ENCODE results near the gene KANK3. TPM values are rescaled to one million over a fixed set of nuclear protein-coding genes. Genes with fewer than 3 reads are reported as not detected.

The KANK3 gene
- polyA plus RNA-seq, 1 donor (not counting 4 experiments of a cell fraction or from before 2014, with no cell fraction given), result 0.16 TPM

DNA sequence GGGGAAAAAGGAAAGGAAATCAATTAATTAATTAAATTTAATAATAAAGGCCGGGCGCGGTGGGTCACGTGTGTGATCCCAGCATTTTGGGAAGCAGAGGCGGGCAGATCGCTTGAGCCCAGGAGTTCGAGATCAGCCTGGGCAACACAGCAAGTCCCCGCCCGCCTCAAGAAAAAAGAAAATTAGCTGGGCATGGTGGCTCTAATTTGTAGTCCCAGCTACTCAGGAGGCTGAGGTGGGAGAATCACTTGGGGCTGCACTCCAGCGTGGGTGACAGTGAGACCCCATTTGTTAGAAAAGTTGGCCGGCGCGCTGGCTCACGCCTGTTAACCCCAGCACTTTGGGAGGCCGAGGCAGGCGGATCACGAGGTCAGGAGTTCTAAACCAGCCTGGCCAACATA lies 34.2 kb downstream of the KANK3 start:
- Histone ChIP-seq H4K20me1 (ENCODE audit: control insufficient read depth, extremely low read depth, insufficient read depth, low read length) (no peaks in the 10 kb centered on the region), H3K27ac (ENCODE audit: control insufficient read depth, insufficient read depth, low read length) (peak overlapping the region; percentile 82), H3K4me3 (ENCODE audit: control insufficient read depth in 2 of 3, extremely low read depth in 1 of 3, insufficient read depth in 2 of 3, low read depth in 1 of 3, low read length in 3 of 3) (peak overlapping the region in 1 of 3 experiments; percentile 66), H3K4me2 (ENCODE audit: control insufficient read depth, extremely low read depth, insufficient read depth, low read depth, low read length) (peak overlapping the region; percentile 80), H3K36me3 (ENCODE audit: control insufficient read depth in 2 of 2, extremely low read depth in 1 of 2, insufficient read depth in 2 of 2, low read length in 2 of 2) (peaks cover 12 to 20% of the 10 kb centered on the region in 2 experiments), H3K4me1 (ENCODE audit: control insufficient read depth, extremely low read depth, insufficient read depth, low read length) (peaks cover 23% of the 10 kb centered on the region), H3K9ac (ENCODE audit: control insufficient read depth, extremely low read depth, insufficient read depth, low read length) (peak overlapping the region; percentile 81), H3K27me3 (ENCODE audit: control insufficient read depth, extremely low read depth, insufficient read depth, low read length) (no peaks in the 10 kb centered on the region), H3K79me2 (ENCODE audit: control insufficient read depth, insufficient read depth, low read length) (no peaks in the 10 kb centered on the region), H3K9me3 (ENCODE audit: control insufficient read depth, low read depth, low read length) (no peaks in the 10 kb centered on the region), H2AFZ (ENCODE audit: control insufficient read depth, low read length) (no peak overlapping the region), H3K9me1 (ENCODE audit: control insufficient read depth, extremely low read depth, insufficient read depth, low read length) (no peaks in the 10 kb centered on the region)
- dilution Hi-C loops (cut with MboI; ENCODE audit: extremely low pct_ligation_motif_present, low sequenced_read_pairs), result no loop called here
- TF ChIP-seq EZH2 (IDR thresholded peaks at IDR 0.05; ENCODE audit: low read length), result no peak
- TF ChIP-seq, protein P1, sequence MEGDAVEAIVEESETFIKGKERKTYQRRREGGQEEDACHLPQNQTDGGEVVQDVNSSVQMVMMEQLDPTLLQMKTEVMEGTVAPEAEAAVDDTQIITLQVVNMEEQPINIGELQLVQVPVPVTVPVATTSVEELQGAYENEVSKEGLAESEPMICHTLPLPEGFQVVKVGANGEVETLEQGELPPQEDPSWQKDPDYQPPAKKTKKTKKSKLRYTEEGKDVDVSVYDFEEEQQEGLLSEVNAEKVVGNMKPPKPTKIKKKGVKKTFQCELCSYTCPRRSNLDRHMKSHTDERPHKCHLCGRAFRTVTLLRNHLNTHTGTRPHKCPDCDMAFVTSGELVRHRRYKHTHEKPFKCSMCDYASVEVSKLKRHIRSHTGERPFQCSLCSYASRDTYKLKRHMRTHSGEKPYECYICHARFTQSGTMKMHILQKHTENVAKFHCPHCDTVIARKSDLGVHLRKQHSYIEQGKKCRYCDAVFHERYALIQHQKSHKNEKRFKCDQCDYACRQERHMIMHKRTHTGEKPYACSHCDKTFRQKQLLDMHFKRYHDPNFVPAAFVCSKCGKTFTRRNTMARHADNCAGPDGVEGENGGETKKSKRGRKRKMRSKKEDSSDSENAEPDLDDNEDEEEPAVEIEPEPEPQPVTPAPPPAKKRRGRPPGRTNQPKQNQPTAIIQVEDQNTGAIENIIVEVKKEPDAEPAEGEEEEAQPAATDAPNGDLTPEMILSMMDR (optimal IDR thresholded peaks at IDR 0.05 in 1 of 3, IDR thresholded peaks at IDR 0.05 in 1 of 3, conservative IDR thresholded peaks at IDR 0.05 in 1 of 3; ENCODE audit: extremely low read depth in 1 of 3, insufficient read depth in 2 of 3, low read length in 3 of 3), result no peak
- no peak for FAIRE-seq
- DNase-seq (ENCODE audit: low read depth, low spot score), result no peak

DNA sequence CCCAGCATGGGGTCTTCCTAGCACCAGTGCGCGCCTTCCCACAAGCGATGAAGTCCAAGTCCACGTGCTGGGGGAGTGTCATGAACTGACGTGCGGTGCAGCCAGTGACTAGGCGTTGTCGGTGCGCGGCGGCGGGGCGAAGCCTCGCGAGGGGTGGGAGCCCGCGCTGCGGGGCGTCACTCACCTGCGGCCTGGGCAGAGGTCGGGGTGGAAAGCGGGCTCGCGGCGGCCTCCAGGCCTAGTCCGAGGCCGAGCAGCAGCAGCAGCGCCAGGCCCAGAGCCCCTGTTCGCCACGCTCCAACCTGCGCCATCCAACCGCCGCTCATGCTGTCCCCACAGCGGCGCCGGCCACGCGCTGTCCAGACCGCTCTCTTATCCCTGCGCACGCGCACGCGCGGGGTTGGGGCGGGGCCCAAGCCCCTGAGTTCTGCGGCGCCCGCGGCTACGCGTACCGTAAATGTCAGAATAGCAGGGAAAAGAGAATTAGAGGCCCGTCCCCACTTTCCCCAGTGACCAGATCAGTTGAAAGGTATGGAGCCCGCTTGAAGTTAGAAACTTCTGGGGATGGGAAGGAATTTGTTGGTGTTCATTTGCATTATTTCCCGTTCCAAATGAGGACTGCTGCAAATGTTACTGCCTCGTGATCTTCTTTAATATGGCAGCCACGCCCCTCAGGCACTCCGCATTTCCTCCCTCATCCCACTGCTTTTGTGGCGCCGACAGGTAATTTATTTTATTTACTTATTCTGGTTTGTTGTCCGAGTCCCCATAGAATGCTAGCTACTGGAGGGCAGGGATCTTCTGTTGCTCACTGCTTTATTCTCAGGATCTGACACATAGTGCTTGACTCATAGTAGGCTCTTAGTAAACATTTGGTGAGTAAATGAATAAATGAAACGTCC lies 34.8 kb downstream of the KANK3 start, which contains the start of gene CD320:
TSS of gene CD320 (minus strand) at position 394 of the 902 bp plus-strand sequence. CDS start at position 326, 68 bp downstream.
- Histone ChIP-seq H3K27me3 (ENCODE audit: control insufficient read depth, extremely low read depth, insufficient read depth, low read length) (no peaks in the 10 kb centered on the region), H2AFZ (ENCODE audit: control insufficient read depth, low read length) (peak within 1 kb of the TSS; percentile 74), H3K36me3 (ENCODE audit: control insufficient read depth in 2 of 2, extremely low read depth in 1 of 2, insufficient read depth in 2 of 2, low read length in 2 of 2) (peaks cover 12 to 17% of the 10 kb centered on the region in 2 experiments), H3K4me1 (ENCODE audit: control insufficient read depth, extremely low read depth, insufficient read depth, low read length) (peaks cover 23% of the 10 kb centered on the region), H3K9me1 (ENCODE audit: control insufficient read depth, extremely low read depth, insufficient read depth, low read length) (no peaks in the 10 kb centered on the region), H3K4me3 (ENCODE audit: control insufficient read depth in 2 of 3, extremely low read depth in 1 of 3, insufficient read depth in 2 of 3, low read depth in 1 of 3, low read length in 3 of 3) (peak within 1 kb of the TSS; percentile 35 to 75 (median 66)), H3K9me3 (ENCODE audit: control insufficient read depth, low read depth, low read length) (no peaks in the 10 kb centered on the region), H4K20me1 (ENCODE audit: control insufficient read depth, extremely low read depth, insufficient read depth, low read length) (no peaks in the 10 kb centered on the region), H3K27ac (ENCODE audit: control insufficient read depth, insufficient read depth, low read length) (peak within 1 kb of the TSS; percentile 82), H3K79me2 (ENCODE audit: control insufficient read depth, insufficient read depth, low read length) (no peaks in the 10 kb centered on the region), H3K4me2 (ENCODE audit: control insufficient read depth, extremely low read depth, insufficient read depth, low read depth, low read length) (peak within 1 kb of the TSS; percentile 80), H3K9ac (ENCODE audit: control insufficient read depth, extremely low read depth, insufficient read depth, low read length) (peak within 1 kb of the TSS; percentile 81)
- dilution Hi-C loops (cut with MboI; ENCODE audit: extremely low pct_ligation_motif_present, low sequenced_read_pairs), result no loop called here
- TF ChIP-seq, protein P1 (optimal IDR thresholded peaks at IDR 0.05 in 1 of 3, IDR thresholded peaks at IDR 0.05 in 1 of 3, conservative IDR thresholded peaks at IDR 0.05 in 1 of 3; ENCODE audit: extremely low read depth in 1 of 3, insufficient read depth in 2 of 3, low read length in 3 of 3), result no peak
- no peak for TF ChIP-seq EZH2 (IDR thresholded peaks at IDR 0.05; ENCODE audit: low read length)
- no peak for FAIRE-seq
- no peak for DNase-seq (ENCODE audit: low read depth, low spot score)

Data from keratinocyte (primary cell).